LoVo (cell line): Measurements from ENCODE around the gene ELK4.

Source experiments
- DNase-seq: peaks from one replicate; pipeline ENCODE4 v3.0.0-alpha.2; 2016; ENCODE audit warnings: low spot score

The ELK4 gene

DNA sequence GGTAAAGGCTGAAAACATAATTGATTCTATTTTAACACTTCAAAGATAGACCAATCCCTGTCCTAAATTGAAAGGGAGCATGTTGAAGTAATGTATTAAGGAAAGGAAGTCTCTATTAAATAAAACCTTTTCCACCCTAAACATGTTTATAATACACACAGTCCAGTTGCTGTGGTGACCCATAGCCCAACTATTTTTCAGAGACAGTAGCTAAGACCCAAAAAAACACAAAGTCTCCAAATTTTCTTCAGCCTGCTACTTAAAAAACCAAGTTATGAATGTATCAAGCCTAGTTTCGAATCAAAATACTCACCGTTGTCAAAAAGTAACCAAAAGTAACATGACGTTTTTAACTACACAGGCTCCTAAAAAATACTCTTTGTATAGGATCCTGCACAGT is 1.6 kb downstream of the ELK4 start:
- no peak for DNase-seq

DNA sequence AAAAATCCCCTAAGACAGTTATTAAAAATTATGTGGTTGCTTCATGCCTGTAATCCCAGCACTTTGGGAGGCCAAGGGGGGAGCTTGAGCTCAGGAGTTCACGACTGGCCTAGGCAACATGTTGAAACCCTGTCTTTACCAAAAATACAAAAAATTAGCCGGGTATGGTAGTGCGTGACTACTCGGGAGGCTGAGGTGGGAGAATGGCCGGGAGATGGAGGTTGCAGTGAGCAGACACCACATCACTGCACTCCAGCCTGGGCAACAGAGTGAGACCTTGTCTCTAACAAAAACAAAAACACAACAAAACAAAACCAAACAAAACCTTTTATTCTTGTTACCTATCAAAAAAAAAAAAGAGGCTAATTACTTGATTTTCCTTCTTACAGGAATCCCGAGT is 2.1 kb downstream of the ELK4 start:
- DNase-seq, result no peak

GRCh38 chr1:205627956-205628355 is 3.9 kb downstream of the ELK4 start:
- no peak for DNase-seq

DNA sequence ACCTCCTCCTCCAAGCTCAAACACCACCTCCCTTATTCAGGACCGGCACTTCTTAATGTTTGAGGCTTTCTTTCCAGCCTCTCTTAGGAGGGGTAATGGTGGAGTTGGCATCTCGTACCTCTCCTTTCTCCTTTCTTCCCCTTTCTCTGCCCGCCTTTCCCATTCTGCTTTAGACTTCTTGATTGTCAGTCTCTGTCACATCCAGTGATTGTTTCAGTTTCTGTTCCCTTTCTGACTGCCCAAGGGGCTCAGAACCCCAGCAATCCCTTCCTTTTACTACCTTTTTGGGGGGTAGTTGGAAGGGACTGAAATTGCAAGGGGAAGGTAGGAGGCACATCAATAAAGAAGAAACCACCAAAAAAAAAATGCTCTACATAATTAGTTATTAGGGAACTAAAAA is 5.6 kb downstream of the ELK4 start:
- no peak for DNase-seq

GRCh38 chr1:205623646-205624045 is 8.2 kb downstream of the ELK4 start:
- no peak for DNase-seq

DNA sequence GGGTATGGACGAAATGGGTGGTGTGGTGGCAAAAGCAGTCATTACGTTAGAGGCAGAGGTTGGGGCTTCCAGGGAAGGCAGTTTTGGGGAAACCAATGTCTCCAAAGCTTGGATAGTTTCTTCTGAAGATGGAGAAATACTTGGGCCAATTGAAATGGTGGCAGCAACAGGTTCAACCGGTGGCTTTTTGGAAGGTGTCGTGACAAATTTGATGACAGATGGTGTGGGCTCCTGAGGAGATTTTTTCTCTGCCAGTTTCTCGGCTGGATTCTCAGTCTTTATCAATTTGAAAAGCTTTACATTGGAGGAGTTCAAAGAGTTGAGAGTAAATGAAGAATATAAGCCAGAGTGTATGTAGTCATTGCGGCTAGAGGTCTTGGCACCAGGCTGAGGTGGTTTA is 11.5 kb downstream of the ELK4 start:
- DNase-seq, result no peak

- no peak for DNase-seq
Observed at GRCh38 chr1:205619376-205619775, 12.4 kb downstream of the ELK4 start.

- DNase-seq, result no peak
Observed at GRCh38 chr1:205616563-205617293, 15.1 kb downstream of the ELK4 start.

DNA sequence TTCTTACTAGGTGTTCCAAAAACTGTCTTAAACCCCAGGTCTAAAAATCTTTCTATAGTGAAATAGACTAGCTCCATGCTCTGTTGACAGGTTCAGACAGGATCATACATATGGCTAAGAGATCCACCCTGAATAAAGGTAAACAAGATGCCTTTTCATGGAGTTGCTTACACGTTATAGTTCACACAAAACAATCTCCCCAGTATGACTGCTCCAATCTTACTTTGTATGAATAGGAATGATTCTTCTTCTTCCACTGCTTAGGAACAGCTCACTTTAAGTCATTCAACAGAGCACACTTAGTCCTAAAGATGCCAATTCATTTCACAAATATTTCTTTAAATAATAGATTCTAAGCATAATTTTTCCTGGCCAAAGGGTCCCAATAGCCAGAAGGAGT is 16.0 kb downstream of the ELK4 start:
- DNase-seq, result no peak

DNA sequence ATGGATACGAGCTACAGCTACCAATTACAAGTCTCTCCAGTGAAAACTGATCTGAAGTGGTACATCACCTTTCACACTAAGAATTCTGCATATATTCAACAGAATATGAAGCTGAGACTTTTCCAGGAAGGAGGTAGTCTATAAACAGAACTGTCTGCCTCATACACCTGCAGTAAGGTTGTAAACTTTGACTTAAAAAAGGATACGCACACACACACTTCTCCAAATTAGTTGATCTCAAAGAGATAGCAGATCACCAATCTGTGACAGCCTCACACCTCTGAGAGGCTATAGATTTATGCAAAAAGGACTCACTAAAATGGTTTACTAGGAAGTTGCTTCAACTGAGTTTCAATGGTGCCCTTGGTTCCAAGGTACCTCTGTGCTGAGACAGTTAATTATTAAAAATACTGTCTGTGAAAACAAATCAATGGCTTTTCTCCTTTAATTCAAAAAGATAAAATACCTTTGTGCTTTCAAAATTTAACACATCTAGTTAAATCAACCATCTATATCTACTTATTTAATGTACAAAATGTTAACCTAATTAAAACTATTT is 17.9 kb downstream of the ELK4 start:
- DNase-seq, result no peak

DNA sequence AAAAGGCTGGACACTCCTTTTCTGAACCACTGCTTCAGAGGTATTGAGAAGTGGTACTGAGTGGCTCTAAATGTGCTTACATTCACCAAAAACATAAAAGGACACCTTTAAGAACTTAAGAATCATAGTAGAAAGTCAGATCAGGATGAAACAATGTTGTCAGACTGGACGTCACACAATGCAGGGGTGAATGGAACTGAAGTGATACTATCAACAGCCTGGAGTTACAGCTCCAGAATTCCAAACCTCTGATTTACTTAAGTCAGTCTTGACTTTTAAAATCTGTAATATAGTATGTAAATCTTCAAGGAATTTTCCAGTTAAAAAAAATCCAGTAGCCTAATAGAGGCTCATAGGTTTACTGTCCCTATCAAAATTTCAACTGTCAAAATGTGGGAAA is 19.3 kb downstream of the ELK4 start:
- DNase-seq, result no peak

- no peak for DNase-seq
Observed at GRCh38 chr1:205612104-205612503, 19.7 kb downstream of the ELK4 start.

- DNase-seq, result no peak
Observed at GRCh38 chr1:205610901-205611466, 20.8 kb downstream of the ELK4 start.

- no peak for DNase-seq
Observed at GRCh38 chr1:205610036-205610435, 21.8 kb downstream of the ELK4 start.

GRCh38 chr1:205604825-205605505 is 26.8 kb downstream of the ELK4 start:
- no peak for DNase-seq

DNA sequence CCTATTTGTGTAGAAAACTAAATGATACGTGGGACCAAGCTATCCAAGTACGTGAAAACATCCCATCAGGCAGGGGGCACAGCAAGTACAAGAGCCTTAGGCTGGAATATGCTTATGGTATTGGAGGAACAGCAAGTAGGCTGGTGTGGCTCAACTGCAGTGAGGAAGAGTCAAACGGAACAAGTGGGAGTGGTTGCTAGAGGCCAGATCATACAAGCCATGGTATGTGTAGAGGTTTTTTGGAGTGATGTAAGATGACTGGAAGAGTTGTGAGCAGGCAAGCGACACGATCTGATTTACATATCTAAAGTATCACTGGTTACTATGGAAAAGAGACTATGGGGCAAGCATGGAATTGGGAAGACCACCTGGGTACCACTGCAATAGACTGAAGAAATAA is 27.8 kb downstream of the ELK4 start:
- DNase-seq, result no peak

DNA sequence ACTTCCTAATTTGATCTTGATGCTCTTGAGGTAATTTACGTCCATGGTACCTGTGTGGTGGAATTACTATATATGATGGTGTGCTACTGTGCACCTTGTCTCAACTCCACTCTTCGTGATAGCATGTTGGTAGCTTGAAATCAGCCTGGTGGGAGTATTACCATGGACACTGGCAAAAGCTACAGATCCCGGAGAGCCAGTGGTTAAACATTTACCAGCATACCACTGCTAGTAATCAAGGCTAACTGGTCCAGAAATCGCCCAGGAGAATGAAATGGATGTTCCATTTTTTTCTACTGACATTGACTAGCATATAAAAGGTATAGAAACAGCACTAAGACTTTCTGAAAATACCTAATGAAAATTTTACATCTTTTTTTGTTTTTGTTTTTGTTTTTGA is 30.6 kb downstream of the ELK4 start:
- DNase-seq, result no peak

- DNase-seq, result no peak
Observed at GRCh38 chr1:205600085-205600484, 31.7 kb downstream of the ELK4 start.

- DNase-seq, result no peak
Observed at GRCh38 chr1:205599669-205600042, 32.2 kb downstream of the ELK4 start.

DNA sequence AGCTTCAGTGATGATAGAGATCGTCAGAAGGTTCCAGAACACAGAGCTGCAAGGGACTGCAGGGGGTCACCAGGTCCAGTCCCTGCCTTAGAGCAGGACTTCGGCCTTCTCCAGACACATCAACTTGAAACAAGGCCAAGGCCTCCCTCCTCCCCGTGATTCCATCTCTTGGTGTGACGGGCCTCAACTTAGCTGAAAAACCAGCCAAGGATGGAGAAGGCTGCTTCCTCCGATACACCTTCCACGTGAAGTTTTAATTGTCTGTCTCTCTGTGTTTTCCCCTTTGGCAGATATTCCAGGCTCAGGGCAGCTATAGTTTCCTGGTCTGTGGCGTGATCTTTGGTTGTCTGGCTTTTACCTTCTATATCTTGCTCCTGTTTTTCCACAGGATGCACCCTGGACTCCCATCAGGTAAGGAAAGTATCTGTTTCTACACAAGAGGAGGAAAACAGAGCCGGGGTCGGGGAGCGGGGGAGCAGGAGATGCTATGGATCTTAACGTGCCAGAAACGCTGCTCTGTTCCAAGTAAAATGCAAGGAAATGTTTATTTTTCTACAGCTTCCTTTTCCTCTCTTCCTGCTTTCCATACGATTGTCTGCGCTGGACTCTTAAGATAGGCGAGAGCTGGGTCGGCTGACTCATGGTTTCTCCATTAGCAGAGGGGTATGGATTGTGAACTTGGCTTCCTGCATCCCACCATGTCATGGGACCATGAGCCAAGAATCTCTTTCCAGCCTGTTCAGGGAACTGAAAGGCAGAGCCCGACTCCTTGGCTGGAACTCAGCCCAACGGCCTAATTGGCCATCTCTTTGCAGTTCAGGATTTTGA is 32.8 kb downstream of the ELK4 start:
- no peak for DNase-seq

- no peak for DNase-seq
Observed at GRCh38 chr1:205597691-205598314, 34.0 kb downstream of the ELK4 start.

DNA sequence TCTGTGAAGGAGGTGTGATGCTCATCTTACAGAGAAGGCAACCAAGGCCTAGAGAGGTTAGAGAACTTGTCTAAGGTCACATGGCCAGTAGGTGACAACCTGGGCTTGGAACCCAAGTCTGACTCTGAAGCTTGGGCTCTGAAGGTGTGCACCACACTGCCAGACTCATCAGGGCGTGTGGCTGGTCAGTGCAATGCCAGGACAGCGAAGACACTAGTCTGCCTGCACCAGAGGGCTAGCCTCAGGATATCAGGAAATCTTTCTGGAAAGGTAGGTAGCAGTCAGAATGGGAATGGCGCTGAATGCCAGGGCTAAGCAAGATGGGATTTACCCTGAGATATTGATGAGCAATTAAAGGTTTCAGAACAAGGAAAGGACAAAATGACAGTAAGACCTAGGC is 34.9 kb downstream of the ELK4 start:
- no peak for DNase-seq
